HCT116 (cell line): ENCODE measurements around the gene FREM3.

ENCODE experiments used
- ATF3 ChIP-seq: IDR thresholded peaks from 2 replicates; pipeline ENCODE4 v1.6.1; 2012
- CEBPB ChIP-seq: IDR thresholded peaks from 2 replicates; pipeline ENCODE4 v1.6.1; 2012; ENCODE audit warnings: low read depth
- CTCF ChIP-seq, 3 experiments: fragments of 200-600 bp in 1 of 3; sonication (generic) in 1 of 3; IDR thresholded peaks in 2 of 3; conservative IDR thresholded peaks in 1 of 3; 2 replicates each; pipeline ENCODE4 v1.5.1; 2012 to 2017; ENCODE audit warnings: low read depth in 2 of 3, low read length in 2 of 3, antibody characterized with exemption in 1 of 3, borderline replicate concordance in 1 of 3, control low read depth in 1 of 3, mild to moderate bottlenecking in 1 of 3, mixed read lengths in 1 of 3, mixed run types in 1 of 3, moderate library complexity in 1 of 3; ENCODE audit not compliant: insufficient read depth in 1 of 3
- ELF1 ChIP-seq: IDR thresholded peaks from 2 replicates; pipeline ENCODE4 v1.6.1; 2012; ENCODE audit warnings: low read depth, borderline replicate concordance
- EZH2 ChIP-seq: fragments of 200-600 bp; sonication (generic); IDR thresholded peaks from 2 replicates; pipeline ENCODE4 v1.6.1; 2017; ENCODE audit warnings: antibody characterized with exemption, mixed run types
- MAX ChIP-seq: IDR thresholded peaks from 2 replicates; pipeline ENCODE4 v1.6.1; 2012
- POLR2A ChIP-seq: IDR thresholded peaks from 2 replicates; pipeline ENCODE4 v1.7.0; 2011; ENCODE audit warnings: borderline replicate concordance; ENCODE audit not compliant: insufficient read depth, insufficient read length; ENCODE audit errors: extremely low read depth
- POLR2AphosphoS5 ChIP-seq: IDR thresholded peaks from 2 replicates; pipeline ENCODE4 v1.6.1; 2011; ENCODE audit warnings: mild to moderate bottlenecking, low read depth, low read length, moderate library complexity
- REST ChIP-seq: IDR thresholded peaks from 2 replicates; pipeline ENCODE4 v1.6.1; 2012; ENCODE audit warnings: low read depth
- TCF7L2 ChIP-seq: IDR thresholded peaks from 2 replicates; pipeline ENCODE4 v1.7.0; 2011; ENCODE audit warnings: borderline replicate concordance, inconsistent platforms; ENCODE audit not compliant: insufficient read depth, insufficient read length; ENCODE audit errors: extremely low read depth
- ZNF274 ChIP-seq: fragments of 200-500 bp; sonication (Bioruptor generic); IDR thresholded peaks from 2 replicates; pipeline ENCODE4 v1.6.1; 2014; ENCODE audit warnings: mild to moderate bottlenecking, low read depth, low read length, inconsistent platforms

- no peak for TF ChIP-seq CEBPB
- TF ChIP-seq TCF7L2: no peak
- TF ChIP-seq ATF3: no peak
- no peak for TF ChIP-seq ELF1
- TF ChIP-seq CTCF (IDR thresholded peaks at IDR 0.05 in 2 of 3, conservative IDR thresholded peaks at IDR 0.05 in 1 of 3; ENCODE audit: borderline replicate concordance in 1 of 3, insufficient read depth in 1 of 3, low read depth in 2 of 3, low read length in 2 of 3): no peak
- no peak for TF ChIP-seq POLR2A
- no peak for TF ChIP-seq REST
- no peak for TF ChIP-seq EZH2
- no peak for TF ChIP-seq MAX
- no peak for TF ChIP-seq POLR2AphosphoS5
- TF ChIP-seq ZNF274: no peak
These were observed 145.5 kb downstream of the FREM3 start for GRCh38 chr4:143554728-143555597.
